Karpas-422 (cell line): ENCODE measurements around the gene ALK. TPM values are rescaled to one million over a fixed set of nuclear protein-coding genes. Genes with fewer than 3 reads are reported as not detected.

Experiments used
- DNase-seq: peaks from one replicate; pipeline ENCODE4 v3.0.0-alpha.2; 2015
- H2AFZ ChIP-seq: fragments of 200-600 bp; sonication (generic); 2 replicates; pipeline ENCODE4 v1.6.1; 2014; ENCODE audit warnings: antibody characterized with exemption, low read length, mixed read lengths
- H3K27ac ChIP-seq: fragments of 200-600 bp; sonication (generic); 2 replicates; pipeline ENCODE4 v1.5.1; 2014; ENCODE audit warnings: mild to moderate bottlenecking, low read length, moderate library complexity
- H3K27me3 ChIP-seq: fragments of 200-600 bp; sonication (generic); 2 replicates; pipeline ENCODE4 v1.6.1; 2014; ENCODE audit warnings: low read length, mixed read lengths
- H3K36me3 ChIP-seq: fragments of 200-600 bp; sonication (generic); 2 replicates; pipeline ENCODE4 v1.6.1; 2014; ENCODE audit warnings: low read length, mixed read lengths; ENCODE audit not compliant: insufficient read depth
- H3K4me1 ChIP-seq: fragments of 200-600 bp; sonication (generic); 2 replicates; pipeline ENCODE4 v1.6.1; 2014; ENCODE audit warnings: mild to moderate bottlenecking, low read length, mixed read lengths
- H3K4me2 ChIP-seq: fragments of 200-600 bp; sonication (generic); 2 replicates; pipeline ENCODE4 v1.6.1; 2014; ENCODE audit warnings: low read length, low read depth, mild to moderate bottlenecking; ENCODE audit not compliant: poor library complexity, severe bottlenecking
- H3K4me3 ChIP-seq: fragments of 200-600 bp; sonication (generic); 2 replicates; pipeline ENCODE4 v1.5.1; 2014; ENCODE audit warnings: mild to moderate bottlenecking, antibody characterized with exemption, low read length, mixed read lengths
- H3K79me2 ChIP-seq: fragments of 200-600 bp; sonication (generic); 2 replicates; pipeline ENCODE4 v1.6.1; 2014; ENCODE audit warnings: mild to moderate bottlenecking, low read length, mixed read lengths
- H3K9ac ChIP-seq: fragments of 200-600 bp; sonication (generic); 2 replicates; pipeline ENCODE4 v1.6.0; 2014; ENCODE audit warnings: low read length
- H3K9me2 ChIP-seq: fragments of 200-600 bp; sonication (generic), shearing (Covaris generic); replicated peaks from 2 replicates; pipeline ENCODE4 v1.6.0; 2014; ENCODE audit warnings: mild to moderate bottlenecking, low read length, moderate library complexity; ENCODE audit not compliant: insufficient read depth
- H3K9me3 ChIP-seq: fragments of 300-700, 200-600 bp; sonication (generic); 2 replicates; pipeline ENCODE4 v1.6.1; 2014; ENCODE audit warnings: low read length, mixed read lengths
- H4K20me1 ChIP-seq: fragments of 200-600 bp; sonication (generic); 2 replicates; pipeline ENCODE4 v1.6.1; 2014; ENCODE audit warnings: mild to moderate bottlenecking, antibody characterized with exemption, low read length, low read depth; ENCODE audit not compliant: insufficient read depth
- total RNA-seq: library from RNA; depleted of rRNA; stranded (reverse); fragments of >200 nt; shearing (Covaris generic); gene quantifications from 2 replicates; pipeline ENCODE4 v1.2.3, GENCODE V29; 2014; ENCODE audit warnings: low replicate concordance

Gene ALK
- total RNA-seq, 1 experiment from 2014 or later: not detected

DNA sequence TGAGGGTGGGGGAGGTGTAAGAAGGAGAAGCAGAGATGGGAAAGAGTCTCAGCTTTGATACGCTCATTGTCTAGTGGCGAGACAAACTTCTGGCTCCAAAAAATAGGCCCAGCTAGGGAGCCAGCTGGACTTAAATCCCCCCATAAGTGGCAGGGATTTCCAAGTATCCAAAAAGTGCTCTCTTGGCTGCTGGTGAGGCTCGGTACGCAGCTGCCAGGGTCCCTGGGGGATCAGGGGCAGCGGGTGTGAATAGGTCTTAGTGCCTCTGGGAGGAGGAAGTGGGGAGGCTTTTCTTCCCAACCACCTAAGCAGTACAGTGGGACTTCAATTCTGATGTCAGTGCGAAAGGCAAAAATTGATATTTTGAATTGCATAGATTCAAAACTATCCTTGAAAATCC lies 73.5 kb downstream of the ALK start:
- Histone ChIP-seq H4K20me1 (no peaks in the 10 kb centered on the region), H3K4me3 (no peak overlapping the region), H3K27me3 (no peaks in the 10 kb centered on the region), H3K4me1 (no peaks in the 10 kb centered on the region), H2AFZ (no peak overlapping the region), H3K9me2 (no peaks in the 10 kb centered on the region), H3K27ac (no peak overlapping the region), H3K9me3 (no peaks in the 10 kb centered on the region), H3K36me3 (no peaks in the 10 kb centered on the region), H3K4me2 (no peak overlapping the region), H3K9ac (no peak overlapping the region), H3K79me2 (no peaks in the 10 kb centered on the region)
- no peak for DNase-seq

DNA sequence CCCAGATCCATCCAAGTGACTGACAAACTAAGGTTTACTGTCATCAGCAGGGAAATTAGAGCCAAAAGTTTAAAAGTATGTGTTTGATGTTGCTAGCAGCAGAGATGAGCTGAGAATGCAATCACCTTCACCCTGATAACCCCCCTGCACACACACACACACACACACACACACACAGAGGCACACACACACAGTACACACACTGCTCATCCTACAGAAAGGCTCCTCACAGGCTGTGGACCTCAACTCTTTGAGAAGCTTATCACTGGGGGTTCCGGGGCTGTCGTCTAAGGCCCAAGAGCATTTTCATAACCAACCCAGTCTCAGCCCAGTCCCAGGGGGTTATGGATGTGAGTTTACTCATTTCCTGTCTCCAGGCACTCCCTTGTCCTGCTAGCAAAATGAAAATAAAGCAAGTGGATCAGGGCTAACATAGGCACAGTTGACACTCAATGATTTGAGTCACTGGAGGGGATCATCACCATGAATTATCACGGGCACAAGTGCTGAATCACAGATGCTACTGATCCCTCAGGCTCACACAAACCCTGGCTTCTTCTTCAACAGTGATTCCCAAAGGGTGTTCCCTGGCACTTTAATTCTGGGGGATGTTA lies 76.6 kb downstream of the ALK start:
- DNase-seq: no peak
- Histone ChIP-seq H3K9me3 (no peaks in the 10 kb centered on the region), H4K20me1 (no peaks in the 10 kb centered on the region), H3K4me2 (no peak overlapping the region), H3K36me3 (no peaks in the 10 kb centered on the region), H3K4me3 (no peak overlapping the region), H2AFZ (no peak overlapping the region), H3K4me1 (no peaks in the 10 kb centered on the region), H3K79me2 (no peaks in the 10 kb centered on the region), H3K27ac (no peak overlapping the region), H3K27me3 (no peaks in the 10 kb centered on the region), H3K9ac (no peak overlapping the region), H3K9me2 (no peaks in the 10 kb centered on the region)

DNA sequence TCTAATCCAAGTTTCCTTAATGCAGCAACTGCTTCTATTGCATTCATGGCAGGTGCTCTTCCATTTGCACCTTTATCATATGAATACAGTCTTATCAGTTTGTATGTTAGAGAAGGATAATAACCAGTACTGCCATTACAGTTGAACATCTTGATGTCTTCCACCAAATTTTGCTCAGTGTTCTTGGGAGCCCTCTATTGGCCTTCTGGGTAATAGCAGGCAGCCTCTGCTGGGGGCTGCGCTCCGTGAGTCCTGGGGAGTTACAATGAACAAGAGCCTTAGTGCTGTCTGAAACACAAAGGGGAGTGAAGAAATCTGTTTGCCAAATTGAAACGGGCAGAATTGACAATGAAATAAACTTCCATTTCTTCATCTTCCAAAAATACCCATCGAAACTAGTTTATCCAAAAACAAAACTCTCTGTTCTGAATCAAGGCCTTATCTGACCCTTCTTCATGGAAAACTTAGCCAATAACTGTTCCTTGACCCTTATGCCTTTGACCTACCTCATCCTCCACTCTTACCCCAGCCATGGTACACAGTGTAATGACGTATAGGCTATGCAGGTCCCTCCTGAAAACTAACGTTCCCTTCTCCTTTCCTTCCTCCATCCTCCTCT lies 79.9 kb downstream of the ALK start:
- Histone ChIP-seq H3K9me3 (no peaks in the 10 kb centered on the region), H3K27me3 (no peaks in the 10 kb centered on the region), H3K4me1 (no peaks in the 10 kb centered on the region), H3K4me2 (no peak overlapping the region), H3K27ac (no peak overlapping the region), H3K36me3 (no peaks in the 10 kb centered on the region), H2AFZ (no peak overlapping the region), H3K79me2 (no peaks in the 10 kb centered on the region), H3K9ac (no peak overlapping the region), H4K20me1 (no peaks in the 10 kb centered on the region), H3K4me3 (no peak overlapping the region), H3K9me2 (no peaks in the 10 kb centered on the region)
- DNase-seq: peak; percentile 72

DNA sequence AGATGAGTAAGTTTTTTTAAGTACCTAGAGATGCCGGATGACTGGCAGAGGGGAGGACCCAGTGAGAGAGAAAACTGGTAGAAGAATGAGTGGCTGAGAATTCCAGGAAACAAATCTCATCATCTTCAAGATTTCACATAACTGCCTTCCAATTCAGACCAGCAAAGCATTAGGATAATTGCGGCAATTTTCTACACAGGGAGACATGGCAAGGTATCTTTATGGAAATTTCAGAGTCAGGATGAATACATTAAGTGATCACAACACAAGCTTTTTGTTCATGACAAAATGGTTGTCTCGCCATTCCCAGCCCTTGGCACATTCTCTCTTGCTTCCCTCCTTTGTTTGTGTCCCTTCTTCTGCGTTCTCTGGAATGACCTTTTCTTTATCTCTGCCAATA lies 82.1 kb downstream of the ALK start:
- H3K27me3 ChIP-seq: no peaks in the 10 kb centered on the region
- no peak for DNase-seq
- H3K9me2 ChIP-seq: no peaks in the 10 kb centered on the region
- no peaks in the 10 kb centered on the region for H3K4me1 ChIP-seq
- no peak overlapping the region for H2AFZ ChIP-seq
- no peak overlapping the region for H3K27ac ChIP-seq
- no peak overlapping the region for H3K9ac ChIP-seq
- no peak overlapping the region for H3K4me3 ChIP-seq
- no peaks in the 10 kb centered on the region for H3K9me3 ChIP-seq
- H3K36me3 ChIP-seq: no peaks in the 10 kb centered on the region
- no peaks in the 10 kb centered on the region for H4K20me1 ChIP-seq
- H3K4me2 ChIP-seq: no peak overlapping the region
- H3K79me2 ChIP-seq: no peaks in the 10 kb centered on the region

DNA sequence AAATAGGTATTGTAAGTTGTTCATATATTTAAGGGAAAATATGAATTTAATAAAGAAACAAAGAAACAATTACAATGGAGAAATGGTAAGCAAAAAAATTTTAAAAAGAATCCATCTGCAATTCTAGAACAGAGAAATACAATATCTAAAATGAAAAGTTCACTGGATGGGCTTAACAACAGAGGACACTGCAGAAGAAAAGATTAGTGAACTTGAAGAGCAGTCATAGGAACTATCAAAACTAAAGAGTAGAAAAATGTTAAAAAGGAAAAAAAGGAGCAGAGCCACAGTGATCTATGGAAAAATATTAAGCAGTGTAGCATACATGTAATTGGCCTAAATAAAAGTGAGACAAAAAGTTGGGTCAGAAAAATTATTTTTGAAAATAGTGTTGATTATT lies 83.5 kb downstream of the ALK start:
- no peaks in the 10 kb centered on the region for H3K79me2 ChIP-seq
- no peaks in the 10 kb centered on the region for H3K36me3 ChIP-seq
- no peaks in the 10 kb centered on the region for H3K27me3 ChIP-seq
- H3K9me3 ChIP-seq: no peaks in the 10 kb centered on the region
- no peak for DNase-seq
- no peak overlapping the region for H3K9ac ChIP-seq
- H3K27ac ChIP-seq: no peak overlapping the region
- no peak overlapping the region for H2AFZ ChIP-seq
- H4K20me1 ChIP-seq: no peaks in the 10 kb centered on the region
- H3K4me1 ChIP-seq: no peaks in the 10 kb centered on the region
- H3K9me2 ChIP-seq: no peaks in the 10 kb centered on the region
- no peak overlapping the region for H3K4me3 ChIP-seq
- no peak overlapping the region for H3K4me2 ChIP-seq

DNA sequence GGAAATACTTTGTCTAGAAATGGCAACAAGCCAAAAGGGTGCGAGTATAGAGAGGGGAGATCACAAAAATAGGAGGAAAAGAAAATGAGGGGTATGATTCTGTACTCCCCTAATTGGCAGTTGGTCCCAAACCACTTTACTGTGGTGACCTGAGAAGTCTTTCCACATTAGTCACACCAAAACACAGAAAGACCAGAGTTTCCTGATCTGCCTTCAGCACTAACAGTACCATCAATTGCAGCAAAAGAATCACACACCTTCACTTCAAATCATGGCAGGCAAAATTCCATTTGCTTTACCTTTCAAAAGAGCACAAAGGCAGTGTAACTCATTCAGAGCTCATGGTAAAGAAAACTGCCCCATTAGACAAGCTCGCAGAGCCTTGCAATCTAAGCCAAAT lies 86.8 kb downstream of the ALK start:
- H3K9me3 ChIP-seq: no peaks in the 10 kb centered on the region
- H3K9me2 ChIP-seq: no peaks in the 10 kb centered on the region
- H3K9ac ChIP-seq: no peak overlapping the region
- H3K36me3 ChIP-seq: no peaks in the 10 kb centered on the region
- H2AFZ ChIP-seq: no peak overlapping the region
- H3K79me2 ChIP-seq: no peaks in the 10 kb centered on the region
- DNase-seq: no peak
- no peaks in the 10 kb centered on the region for H4K20me1 ChIP-seq
- no peak overlapping the region for H3K27ac ChIP-seq
- H3K27me3 ChIP-seq: no peaks in the 10 kb centered on the region
- no peaks in the 10 kb centered on the region for H3K4me1 ChIP-seq
- H3K4me2 ChIP-seq: no peak overlapping the region
- H3K4me3 ChIP-seq: no peak overlapping the region

DNA sequence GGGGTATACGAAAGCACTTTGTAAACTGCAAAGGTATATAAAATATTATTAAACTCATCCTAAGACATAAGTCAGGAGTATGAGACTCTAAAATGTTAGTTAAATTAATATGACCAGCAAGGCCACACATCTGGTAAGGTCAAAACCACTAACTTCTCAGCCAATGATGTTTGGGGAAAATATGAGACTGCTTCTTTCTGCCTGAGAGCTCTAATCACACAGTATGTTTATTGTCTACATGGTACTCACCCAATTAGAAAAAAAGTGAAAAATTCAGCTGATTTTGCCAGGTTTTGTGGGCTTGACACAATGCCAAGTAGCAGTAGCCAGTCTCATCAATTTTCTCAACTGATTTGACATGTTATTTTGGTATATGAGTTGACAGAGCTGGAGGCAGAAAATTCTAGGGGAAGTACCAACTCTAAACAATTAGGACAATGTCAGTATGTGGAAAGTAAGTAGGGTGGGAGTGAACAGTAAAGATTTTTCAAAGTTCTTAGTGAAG lies 87.3 kb downstream of the ALK start:
- no peaks in the 10 kb centered on the region for H4K20me1 ChIP-seq
- no peaks in the 10 kb centered on the region for H3K36me3 ChIP-seq
- no peaks in the 10 kb centered on the region for H3K79me2 ChIP-seq
- no peaks in the 10 kb centered on the region for H3K9me3 ChIP-seq
- H3K9ac ChIP-seq: no peak overlapping the region
- no peak overlapping the region for H3K4me3 ChIP-seq
- H3K27ac ChIP-seq: no peak overlapping the region
- no peak for DNase-seq
- H2AFZ ChIP-seq: no peak overlapping the region
- H3K27me3 ChIP-seq: no peaks in the 10 kb centered on the region
- no peaks in the 10 kb centered on the region for H3K9me2 ChIP-seq
- no peaks in the 10 kb centered on the region for H3K4me1 ChIP-seq
- H3K4me2 ChIP-seq: no peak overlapping the region

DNA sequence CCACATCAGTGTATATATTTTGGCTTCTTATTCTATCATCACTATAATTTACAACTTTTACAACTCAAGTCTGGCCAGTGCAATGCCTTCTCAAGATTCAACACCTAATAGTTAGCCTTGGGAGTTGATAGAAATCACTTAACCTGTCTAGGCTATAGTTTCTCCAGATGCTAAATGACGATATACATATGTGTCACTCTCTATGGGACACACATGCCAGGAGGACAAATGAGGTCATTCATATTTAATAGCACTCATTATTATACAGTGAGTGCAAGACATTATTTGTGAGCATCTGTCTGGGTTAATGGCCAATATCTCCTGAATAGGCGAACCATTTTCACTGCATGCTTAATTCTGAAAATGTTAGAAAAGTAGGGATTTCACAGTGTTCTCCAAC lies 89.8 kb downstream of the ALK start:
- Histone ChIP-seq H4K20me1 (no peaks in the 10 kb centered on the region), H2AFZ (no peak overlapping the region), H3K4me2 (no peak overlapping the region), H3K27me3 (no peaks in the 10 kb centered on the region; the same call in 1 of the 2 replicates), H3K36me3 (no peaks in the 10 kb centered on the region), H3K9me2 (no peaks in the 10 kb centered on the region), H3K4me3 (no peak overlapping the region), H3K9me3 (no peaks in the 10 kb centered on the region), H3K79me2 (no peaks in the 10 kb centered on the region), H3K4me1 (no peaks in the 10 kb centered on the region), H3K9ac (no peak overlapping the region), H3K27ac (no peak overlapping the region)
- no peak for DNase-seq
